HFFc6 (cell line): Measurements from ENCODE around the gene GRK1. TPM values are rescaled to one million over a fixed set of nuclear protein-coding genes. Genes with fewer than 3 reads are reported as not detected.

ENCODE experiments used
- DNase-seq: peaks from one replicate; pipeline ENCODE4 v3.0.0-alpha.2; 2018
- H3K27ac Mint-ChIP-seq: 2 replicates; pipeline ENCODE4 v1.8.0; 2020; ENCODE audit warnings: mild to moderate bottlenecking, mixed read lengths
- H3K27me3 Mint-ChIP-seq: 2 replicates; pipeline ENCODE4 v1.8.0; 2021; ENCODE audit warnings: mild to moderate bottlenecking, moderate library complexity, mixed read lengths; ENCODE audit not compliant: insufficient read depth
- H3K36me3 Mint-ChIP-seq: 2 replicates; pipeline ENCODE4 v1.8.0; 2021; ENCODE audit warnings: low read depth, mixed read lengths
- H3K4me1 Mint-ChIP-seq: 2 replicates; pipeline ENCODE4 v1.8.0; 2020; ENCODE audit warnings: low read depth, mixed read lengths
- H3K4me3 Mint-ChIP-seq: 2 replicates; pipeline ENCODE4 v1.8.0; 2020; ENCODE audit warnings: mild to moderate bottlenecking, moderate library complexity, mixed read lengths
- H3K9me3 Mint-ChIP-seq: 2 replicates; pipeline ENCODE4 v1.8.0; 2020; ENCODE audit warnings: mild to moderate bottlenecking, mixed read lengths
- total RNA-seq, 6 experiments: library from RNA; stranded (reverse); fragmentation: NEBNext Ultra II Directional; extraction: Animal tissue kit (Norgen Biotek cat#: 25700); gene quantifications; 2 replicates in 1 of 6; 3 replicates in 5 of 6; pipeline ENCODE4 v1.2.3, GENCODE V29; 2021
- TF ChIP-seq, protein P1 (sequence below): fragments of 200-600 bp; sonication (generic); IDR thresholded peaks from 2 replicates; pipeline ENCODE4 v1.5.0; 2021; ENCODE audit warnings: antibody characterized with exemption, mild to moderate bottlenecking

GRK1 gene
- total RNA-seq, 6 experiments from 2014 or later = not detected

DNA sequence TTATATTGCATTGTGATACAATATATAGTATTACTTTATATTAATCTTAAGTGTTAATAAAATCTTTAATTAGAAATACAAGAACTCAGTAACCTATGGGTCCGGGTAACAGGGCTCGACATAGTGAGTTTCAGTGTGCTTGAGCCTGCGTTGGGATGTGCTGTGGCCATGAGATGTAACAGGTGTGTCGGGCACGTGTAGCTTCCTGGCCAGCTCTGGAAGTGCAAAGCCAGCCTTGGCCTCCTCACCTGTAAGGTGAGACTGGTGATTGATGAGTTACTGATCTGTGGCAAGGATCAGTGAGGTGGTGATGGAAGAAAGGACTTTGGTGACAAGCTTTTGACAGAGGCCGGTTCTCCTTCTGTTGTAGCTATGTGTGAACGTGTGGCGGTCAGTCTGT, 28.2 kb upstream of the GRK1 start:
- TF ChIP-seq, protein P1, sequence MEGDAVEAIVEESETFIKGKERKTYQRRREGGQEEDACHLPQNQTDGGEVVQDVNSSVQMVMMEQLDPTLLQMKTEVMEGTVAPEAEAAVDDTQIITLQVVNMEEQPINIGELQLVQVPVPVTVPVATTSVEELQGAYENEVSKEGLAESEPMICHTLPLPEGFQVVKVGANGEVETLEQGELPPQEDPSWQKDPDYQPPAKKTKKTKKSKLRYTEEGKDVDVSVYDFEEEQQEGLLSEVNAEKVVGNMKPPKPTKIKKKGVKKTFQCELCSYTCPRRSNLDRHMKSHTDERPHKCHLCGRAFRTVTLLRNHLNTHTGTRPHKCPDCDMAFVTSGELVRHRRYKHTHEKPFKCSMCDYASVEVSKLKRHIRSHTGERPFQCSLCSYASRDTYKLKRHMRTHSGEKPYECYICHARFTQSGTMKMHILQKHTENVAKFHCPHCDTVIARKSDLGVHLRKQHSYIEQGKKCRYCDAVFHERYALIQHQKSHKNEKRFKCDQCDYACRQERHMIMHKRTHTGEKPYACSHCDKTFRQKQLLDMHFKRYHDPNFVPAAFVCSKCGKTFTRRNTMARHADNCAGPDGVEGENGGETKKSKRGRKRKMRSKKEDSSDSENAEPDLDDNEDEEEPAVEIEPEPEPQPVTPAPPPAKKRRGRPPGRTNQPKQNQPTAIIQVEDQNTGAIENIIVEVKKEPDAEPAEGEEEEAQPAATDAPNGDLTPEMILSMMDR = no peak
- Mint-ChIP-seq H3K4me1 (no peaks in the 10 kb centered on the region), H3K9me3 (no peaks in the 10 kb centered on the region), H3K4me3 (no peak overlapping the region), H3K36me3 (peaks cover 78% of the 10 kb centered on the region), H3K27me3 (no peaks in the 10 kb centered on the region), H3K27ac (no peak overlapping the region)
- DNase-seq = no peak

DNA sequence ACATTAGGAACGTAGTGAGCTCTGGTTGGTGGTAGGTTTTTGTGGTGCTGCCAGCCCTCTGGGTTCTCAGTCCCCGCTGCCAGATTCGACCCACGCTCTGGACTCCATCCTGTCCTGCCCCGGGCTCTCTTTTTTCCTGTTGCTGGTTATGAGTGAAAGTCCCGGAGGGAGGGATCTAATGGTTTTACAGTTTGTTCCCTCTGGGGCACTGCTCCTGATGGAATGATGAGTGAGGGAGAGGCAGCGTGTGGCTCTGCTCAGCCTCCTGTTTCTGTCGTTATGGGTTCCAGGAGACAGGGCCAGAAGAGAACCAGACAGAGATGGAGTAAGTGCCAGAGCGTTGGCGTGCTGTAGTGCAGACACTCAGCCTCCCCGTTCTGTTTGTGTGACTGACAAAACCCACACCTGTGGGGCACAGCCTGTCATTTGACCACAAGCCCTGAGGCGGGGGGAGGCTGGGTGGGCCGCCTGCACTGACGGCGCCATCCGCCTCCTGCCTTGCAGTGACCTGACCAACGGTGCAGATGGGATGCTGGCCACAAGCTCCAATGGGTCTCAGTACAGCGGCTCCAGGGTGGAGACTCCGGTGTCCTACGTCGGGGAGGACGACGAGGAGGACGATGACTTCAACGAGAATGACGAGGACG, 27.3 kb upstream of the GRK1 start:
- H3K27ac Mint-ChIP-seq = no peak overlapping the region
- TF ChIP-seq, protein P1 = no peak
- H3K4me3 Mint-ChIP-seq = no peak overlapping the region; the same call in 1 of the 2 replicates
- H3K4me1 Mint-ChIP-seq = no peaks in the 10 kb centered on the region
- no peaks in the 10 kb centered on the region for H3K27me3 Mint-ChIP-seq
- no peaks in the 10 kb centered on the region for H3K9me3 Mint-ChIP-seq
- DNase-seq = no peak
- peaks cover 68% of the 10 kb centered on the region for H3K36me3 Mint-ChIP-seq

DNA sequence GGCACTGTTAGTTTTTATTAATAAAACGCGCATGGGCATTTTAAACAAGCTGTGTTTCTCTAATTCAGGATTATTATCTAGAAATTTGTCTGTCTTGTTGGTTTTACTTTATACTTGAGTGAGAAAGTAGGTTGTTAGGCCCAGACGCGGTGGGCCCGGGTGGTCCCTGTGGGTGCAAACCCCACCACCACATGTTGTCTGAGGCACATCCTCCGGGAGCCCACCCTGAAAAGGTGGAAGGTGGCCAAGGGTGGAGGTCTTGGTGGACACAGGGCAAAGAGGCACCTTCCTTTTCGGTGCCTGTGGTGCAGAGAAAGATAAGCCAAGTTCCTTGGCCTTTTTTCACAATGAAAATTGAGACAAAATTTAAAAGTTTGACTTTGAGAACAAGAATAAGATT, 25.6 kb upstream of the GRK1 start:
- no peaks in the 10 kb centered on the region for H3K9me3 Mint-ChIP-seq
- no peak overlapping the region for H3K4me3 Mint-ChIP-seq

DNA sequence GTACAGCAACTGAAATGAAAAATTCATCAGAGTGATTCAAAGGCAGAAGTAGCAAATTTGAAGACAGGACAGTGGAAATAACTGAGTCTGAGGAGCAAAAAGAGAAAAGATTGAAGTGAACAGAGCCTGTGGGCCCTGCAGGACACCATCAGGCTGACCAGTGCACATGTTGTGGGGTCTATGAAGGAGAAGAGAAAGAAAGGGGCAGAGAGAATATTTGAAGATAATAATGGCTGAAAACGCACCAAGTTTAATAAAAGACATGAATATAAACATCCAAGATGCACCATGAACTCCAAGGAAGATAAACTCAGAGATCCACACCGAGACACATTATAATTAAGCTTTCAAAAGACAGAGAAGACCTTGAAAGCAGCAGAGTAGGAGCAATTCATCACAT, 24.5 kb upstream of the GRK1 start:
- peaks cover 2% of the 10 kb centered on the region for H3K27me3 Mint-ChIP-seq
- H3K4me1 Mint-ChIP-seq = peaks cover 15% of the 10 kb centered on the region
- H3K36me3 Mint-ChIP-seq = peaks cover 62% of the 10 kb centered on the region
- no peak overlapping the region for H3K4me3 Mint-ChIP-seq
- no peaks in the 10 kb centered on the region for H3K9me3 Mint-ChIP-seq
- no peak overlapping the region for H3K27ac Mint-ChIP-seq
- DNase-seq = no peak
- TF ChIP-seq, protein P1 = no peak

More for the DNA sequence above, 25.6 kb upstream of the GRK1 start:
- Mint-ChIP-seq H3K36me3 (peaks cover 67% of the 10 kb centered on the region), H3K27me3 (no peaks in the 10 kb centered on the region), H3K27ac (no peak overlapping the region), H3K4me1 (peaks cover 3% of the 10 kb centered on the region)
- no peak for DNase-seq
- TF ChIP-seq, protein P1 = no peak

DNA sequence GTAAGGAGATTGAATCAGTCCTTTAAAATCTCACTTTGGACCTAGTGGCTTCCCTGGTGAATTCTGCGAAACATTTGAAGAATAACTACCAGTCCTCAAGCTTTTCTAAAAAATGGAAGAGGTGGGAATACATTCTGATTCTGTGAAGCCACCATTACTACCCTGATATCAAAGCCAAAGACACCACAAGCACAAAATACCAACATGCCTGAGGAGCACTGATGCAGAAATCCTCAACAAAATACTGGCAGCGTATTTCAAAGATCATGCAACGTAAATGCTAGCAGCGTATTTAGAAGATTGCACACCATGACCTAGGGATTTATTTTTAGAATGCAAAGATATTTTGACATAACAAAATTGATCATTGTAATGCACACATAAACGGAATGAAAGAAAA, 23.4 kb upstream of the GRK1 start:
- no peak for DNase-seq
- peaks cover 19% of the 10 kb centered on the region for H3K4me1 Mint-ChIP-seq
- H3K27ac Mint-ChIP-seq = no peak overlapping the region
- TF ChIP-seq, protein P1 = no peak
- peaks cover 6% of the 10 kb centered on the region for H3K27me3 Mint-ChIP-seq
- no peaks in the 10 kb centered on the region for H3K9me3 Mint-ChIP-seq
- peaks cover 61% of the 10 kb centered on the region for H3K36me3 Mint-ChIP-seq
- no peak overlapping the region for H3K4me3 Mint-ChIP-seq
